ENCODE data around the gene PYDC2. TPM values are rescaled to one million over a fixed set of nuclear protein-coding genes. Genes with fewer than 3 reads are reported as not detected.

The PYDC2 gene
- total and polyA plus RNA-seq, 2 of the 8 experiments (the other 6 are each of a cell fraction or from before 2014, with no cell fraction given): not detected

GRCh38 chr3:191476066-191476772, 15.3 kb downstream of the PYDC2 start:
- no peak overlapping the region for H2BK20ac ChIP-seq (ENCODE audit: low read length)
- FAIRE-seq (no peak), DNase-seq (ENCODE audit: low read depth in 1 of 2, low spot score in 2 of 2) (no peak)
- H2BK15ac ChIP-seq (ENCODE audit: low read length): no peak overlapping the region
- H4K20me1 ChIP-seq (replicated peaks in 1 of 2; ENCODE audit: control insufficient read depth in 1 of 2, insufficient read depth in 2 of 2, low read length in 2 of 2): no peaks in the 10 kb centered on the region
- ChIA-PET CTCF (ENCODE audit: partially characterized antibody) (no interaction called here), POLR2A (ENCODE audit: partially characterized antibody) (no interaction called here)
- H4K5ac ChIP-seq (ENCODE audit: insufficient read length, low read depth, low read length): no peak overlapping the region
- H3K27me3 ChIP-seq (replicated peaks in 1 of 4; ENCODE audit: control insufficient read depth in 3 of 4, extremely low read depth in 1 of 4, insufficient read depth in 3 of 4, low read length in 3 of 4): no peaks in the 10 kb centered on the region
- no peak overlapping the region for H3K4me3 ChIP-seq (ENCODE audit: extremely low read depth in 1 of 4, insufficient read depth in 2 of 4, low read depth in 3 of 4, low read length in 4 of 4)
- no peak for TF ChIP-seq SIN3A (conservative IDR thresholded peaks at IDR 0.05 in 1 of 2, IDR thresholded peaks at IDR 0.05 in 1 of 2; ENCODE audit: low read depth in 1 of 2, low read length in 2 of 2)
- no peak for TF ChIP-seq TAF1 (IDR thresholded peaks at IDR 0.05; ENCODE audit: low read depth, low read length)
- TF ChIP-seq JUN (IDR thresholded peaks at IDR 0.05; ENCODE audit: low read depth, low read length): no peak
- no peak for TF ChIP-seq CBX5 (IDR thresholded peaks at IDR 0.05; ENCODE audit: low read depth, low read length)
- TF ChIP-seq TBP (IDR thresholded peaks at IDR 0.05; ENCODE audit: low read depth, low read length): no peak
- no peak for TF ChIP-seq RNF2 (IDR thresholded peaks at IDR 0.05; ENCODE audit: borderline replicate concordance, low read depth, low read length, missing control alignments, poor library complexity, severe bottlenecking)
- no peak overlapping the region for H3K4me2 ChIP-seq (ENCODE audit: insufficient read depth in 1 of 2, low read depth in 2 of 2, low read length in 2 of 2)
- H3K23ac ChIP-seq (ENCODE audit: insufficient read length): no peak overlapping the region
- H2BK5ac ChIP-seq (ENCODE audit: low read depth, low read length): no peak overlapping the region
- H3K18ac ChIP-seq (ENCODE audit: extremely low read depth, low read length): no peak overlapping the region
- H2AK5ac ChIP-seq (ENCODE audit: low read depth, low read length): no peak overlapping the region
- H3K9ac ChIP-seq (replicated peaks in 1 of 4; ENCODE audit: extremely low read depth in 1 of 4, low read depth in 3 of 4, low read length in 3 of 4): no peak overlapping the region
- H3K14ac ChIP-seq (ENCODE audit: insufficient read length): no peak overlapping the region
- H3K9me3 ChIP-seq (ENCODE audit: insufficient read depth in 2 of 2, low read depth in 1 of 2, low read length in 1 of 2): no peaks in the 10 kb centered on the region
- H3K36me3 ChIP-seq (ENCODE audit: control insufficient read depth in 2 of 4, insufficient read depth in 4 of 4, low read length in 3 of 4): no peaks in the 10 kb centered on the region
- WGBS, 2 experiments (ENCODE audit: extremely low coverage in 1 of 2, insufficient coverage in 1 of 2, insufficient read length in 1 of 2, insufficient replicate concordance in 2 of 2, low coverage in 1 of 2, low lambda C conversion rate in 2 of 2, missing lambda C conversion rate in 1 of 2): 81% methylated on average over 4 of the region's 4 CpGs; no CpG with 5 or more reads in 1 of the 2 experiments
- no peak overlapping the region for H4K91ac ChIP-seq (replicated peaks; ENCODE audit: insufficient read length, low read length)
- no peak overlapping the region for H3K56ac ChIP-seq (replicated peaks; ENCODE audit: insufficient read length, low read depth, low read length)
- no peaks in the 10 kb centered on the region for H3K79me1 ChIP-seq (ENCODE audit: low read depth, low read length)
- no peak overlapping the region for H3K4ac ChIP-seq (replicated peaks; ENCODE audit: insufficient read length, low read depth, low read length)
- H2AFZ ChIP-seq (ENCODE audit: low read length): no peak overlapping the region
- no peak overlapping the region for H4K8ac ChIP-seq (ENCODE audit: extremely low read depth, insufficient read depth, low read length)
- H3K27ac ChIP-seq (ENCODE audit: low read depth, low read length): no peak overlapping the region
- H3K79me2 ChIP-seq (ENCODE audit: control insufficient read depth in 1 of 2, insufficient read depth in 2 of 2, low read length in 2 of 2): no peaks in the 10 kb centered on the region
- no peak overlapping the region for H2BK12ac ChIP-seq (ENCODE audit: low read depth, low read length)
- no peak overlapping the region for H2BK120ac ChIP-seq (replicated peaks; ENCODE audit: low read depth, low read length)
- no peaks in the 10 kb centered on the region for H3K23me2 ChIP-seq (ENCODE audit: low read depth, low read length)
- H3K4me1 ChIP-seq (replicated peaks in 1 of 4; ENCODE audit: control insufficient read depth in 3 of 4, insufficient read depth in 4 of 4, low read length in 3 of 4): no peaks in the 10 kb centered on the region

Data from H1 (cell line).